ENCODE data around the gene G3BP2. TPM values are rescaled to one million over a fixed set of nuclear protein-coding genes. Genes with fewer than 3 reads are reported as not detected.

Gene G3BP2
- total and polyA plus RNA-seq, 7 donors: 34.8 to 219 (median 142) TPM

- peak overlapping the region; percentile 75 for H3K27ac ChIP-seq
- intact Hi-C loops (cut with DNase I): no loop called here
These were observed 5.8 kb upstream of the G3BP2 start for GRCh38 chr4:75678965-75679364.

GRCh38 chr4:75678473-75678872, 5.3 kb upstream of the G3BP2 start:
- no peak for ATAC-seq
- Histone ChIP-seq H3K9me3 (no peaks in the 10 kb centered on the region), H3K27me3 (ENCODE audit: insufficient read depth in 3 of 3, low read length in 2 of 3) (no peaks in the 10 kb centered on the region), H3K4me3 (no peak overlapping the region), H3K36me3 (ENCODE audit: insufficient read depth in 1 of 2, low read depth in 1 of 2) (no peaks in the 10 kb centered on the region), H3K27ac (peak overlapping the region; percentile 75), H3K4me1 (peaks cover 15% of the 10 kb centered on the region)
- TF ChIP-seq CTCF (IDR thresholded peaks at IDR 0.05): no peak
- no peak for DNase-seq
- intact Hi-C loops (cut with DNase I): no loop called here

More at GRCh38 chr4:75678965-75679364, 5.8 kb upstream of the G3BP2 start:
- H3K4me3 ChIP-seq: no peak overlapping the region
- no peaks in the 10 kb centered on the region for H3K27me3 ChIP-seq (ENCODE audit: insufficient read depth in 3 of 3, low read length in 2 of 3)
- H3K36me3 ChIP-seq (ENCODE audit: insufficient read depth in 1 of 2, low read depth in 1 of 2): no peaks in the 10 kb centered on the region
- peak in 1 of 4 donors; percentile 58 for ATAC-seq
- TF ChIP-seq CTCF (IDR thresholded peaks at IDR 0.05): no peak
- H3K9me3 ChIP-seq: no peaks in the 10 kb centered on the region
- H3K4me1 ChIP-seq: peaks cover 12% of the 10 kb centered on the region
- no peak for DNase-seq

GRCh38 chr4:75675004-75675531, 1.9 kb upstream of the G3BP2 start:
- WGBS, 3 donors: 86 to 95% (median 89%) methylated on average over 11 of the region's 11 CpGs
- Histone ChIP-seq H3K9me3 (no peaks in the 10 kb centered on the region), H3K27ac (peak overlapping the region; percentile 99), H3K4me3 (no peak overlapping the region), H3K27me3 (ENCODE audit: insufficient read depth in 3 of 3, low read length in 2 of 3) (no peaks in the 10 kb centered on the region), H3K36me3 (ENCODE audit: insufficient read depth in 1 of 2, low read depth in 1 of 2) (no peaks in the 10 kb centered on the region), H3K4me1 (peaks cover 26% of the 10 kb centered on the region)
- no peak for ATAC-seq
- no peak for TF ChIP-seq CTCF (IDR thresholded peaks at IDR 0.05)
- intact Hi-C loops (cut with DNase I): loop anchor here in 1 of 2 donors (2.0 kb wide), 1 partner anchor 16 kb away; no protein-coding TSS in a partner anchor
- DNase-seq: no peak

GRCh38 chr4:75673959-75674328, 733 bp upstream of the G3BP2 start:
- Histone ChIP-seq H3K36me3 (ENCODE audit: insufficient read depth in 1 of 2, low read depth in 1 of 2) (no peaks in the 10 kb centered on the region), H3K27me3 (ENCODE audit: insufficient read depth in 3 of 3, low read length in 2 of 3) (no peaks in the 10 kb centered on the region), H3K27ac (peak overlapping the region; percentile 99), H3K4me1 (peaks cover 35% of the 10 kb centered on the region), H3K4me3 (peak overlapping the region; percentile 97), H3K9me3 (no peaks in the 10 kb centered on the region)
- intact Hi-C loops (cut with DNase I): loop anchor here (1.0 to 2.0 kb wide), 3 partner anchors 15 to 51 kb away; partner anchors contain the start of gene USO1 (in 2 of the 2)
- 30 to 39% (median 31%) methylated on average over 5 of the region's 5 CpGs for WGBS, 3 donors
- no peak for TF ChIP-seq CTCF (IDR thresholded peaks at IDR 0.05)
- DNase-seq (no peak), ATAC-seq (no peak)
